GM12878 (cell line): ENCODE data around the gene SCT. TPM values are rescaled to one million over a fixed set of nuclear protein-coding genes. Genes with fewer than 3 reads are reported as not detected.

Experiments
- ATAC-seq: fragments of 200-7000 bp; cut with Tn5 transposase; 3 replicates; pipeline ENCODE4 v1.9.1; 2020; ENCODE audit warnings: mild to moderate bottlenecking, moderate library complexity
- BruUV-seq: library from RNA; stranded (reverse); fragments of 400-500 nt; replicated peaks from 2 replicates; lab custom pipeline; 2021; lab: Mats Ljungman, UMichigan
- CTCF ChIA-PET: fragments of 300-600 bp; sonication (Branson Sonifier 250); formaldehyde crosslinking; extraction: SDS; loops from one replicate; lab custom pipeline; 2021; ENCODE audit warnings: inconsistent platforms; lab: Yijun Ruan, JAX
- POLR2A ChIA-PET: fragments of 350-600 bp; formaldehyde crosslinking; extraction: SDS; loops from one replicate; lab custom pipeline; 2021; ENCODE audit warnings: inconsistent platforms; lab: Charles Lee
- RAD21 ChIA-PET: fragments of 300-600 bp; sonication (Branson Sonifier 250); formaldehyde crosslinking; loops from one replicate; lab custom pipeline; 2023; ENCODE audit warnings: antibody characterized with exemption; ENCODE audit not compliant: unreplicated experiment; lab: Charles Lee
- SMC1A ChIA-PET: fragments of 300-600 bp; sonication (Branson Sonifier 250); formaldehyde crosslinking; loops from one replicate; lab custom pipeline; 2023; ENCODE audit not compliant: unreplicated experiment, uncharacterized antibody; lab: Charles Lee
- DNase-seq: peaks from one replicate; pipeline ENCODE4 v3.0.0-alpha.2; 2011; ENCODE audit warnings: low read depth, low spot score
- FAIRE-seq: peaks from 3 replicates; lab custom pipeline; 2011; peaks lifted over from hg19 to GRCh38; lab: Jason Lieb, UNC
- H2AFZ ChIP-seq: 2 replicates; pipeline ENCODE4 v1.6.0; 2011; ENCODE audit warnings: low read depth, low read length, control low read depth; ENCODE audit not compliant: control insufficient read depth
- H3K27ac ChIP-seq: 2 replicates; pipeline ENCODE4 v1.5.1; 2011; ENCODE audit warnings: control low read depth; ENCODE audit not compliant: control insufficient read depth, insufficient read depth
- H3K27me3 ChIP-seq, 2 experiments: replicated peaks in 1 of 2; 2 replicates each; pipeline versions ENCODE4 v1.6.0 to v1.6.1; 2011; ENCODE audit warnings: low read length in 1 of 2; ENCODE audit not compliant: control insufficient read depth in 2 of 2, insufficient read depth in 2 of 2
- H3K36me3 ChIP-seq, 2 experiments: 2 replicates each; pipeline ENCODE4 v1.5.1; 2011; ENCODE audit warnings: low read length in 1 of 2; ENCODE audit not compliant: control insufficient read depth in 2 of 2, insufficient read depth in 2 of 2
- H3K4me1 ChIP-seq: 2 replicates; pipeline ENCODE4 v1.6.1; 2011; ENCODE audit warnings: mild to moderate bottlenecking, low read length, moderate library complexity, mixed read lengths; ENCODE audit not compliant: control insufficient read depth, insufficient read depth
- H3K4me2 ChIP-seq: 2 replicates; pipeline ENCODE4 v1.6.0; 2011; ENCODE audit warnings: control low read depth; ENCODE audit not compliant: control insufficient read depth, insufficient read depth
- H3K4me3 ChIP-seq: fragments of 200-600 bp; sonication (generic); 2 replicates; pipeline ENCODE4 v1.5.1; 2016
- H3K79me2 ChIP-seq: 2 replicates; pipeline ENCODE4 v1.6.0; 2011; ENCODE audit warnings: low read length; ENCODE audit not compliant: control insufficient read depth, insufficient read depth
- H3K9ac ChIP-seq: 2 replicates; pipeline ENCODE4 v1.8.0; 2011; ENCODE audit warnings: low read length, control low read depth, mixed read lengths; ENCODE audit not compliant: control insufficient read depth, insufficient read depth
- H3K9me3 ChIP-seq: replicated peaks from 3 replicates; pipeline ENCODE4 v1.5.1; 2011; ENCODE audit warnings: mild to moderate bottlenecking, low read length; ENCODE audit not compliant: control insufficient read depth, insufficient read depth
- H4K20me1 ChIP-seq: 2 replicates; pipeline ENCODE4 v1.6.0; 2011; ENCODE audit not compliant: control insufficient read depth, insufficient read depth
- ATF2 ChIP-seq: IDR thresholded peaks from 2 replicates; pipeline ENCODE4 v1.6.1; 2012; ENCODE audit warnings: low read length, inconsistent platforms
- BCL11A ChIP-seq: IDR thresholded peaks from 2 replicates; pipeline ENCODE4 v1.6.1; 2011; ENCODE audit warnings: low read depth, low read length
- CBFB ChIP-seq: IDR thresholded peaks from 2 replicates; pipeline ENCODE4 v1.6.1; 2016; ENCODE audit warnings: antibody characterized with exemption, low read depth
- ESRRA ChIP-seq: IDR thresholded peaks from 2 replicates; pipeline ENCODE4 v1.6.1; 2012; ENCODE audit warnings: mild to moderate bottlenecking, low read length, improper control_type of control experiment
- HSF1 ChIP-seq: fragments of 150-350 bp; IDR thresholded peaks from 2 replicates; pipeline ENCODE4 v1.6.1; 2014; ENCODE audit warnings: mild to moderate bottlenecking, low read depth, low read length
- KDM1A ChIP-seq: fragments of 200-600 bp; sonication (generic); IDR thresholded peaks from 2 replicates; pipeline ENCODE4 v1.6.1; 2016; ENCODE audit warnings: borderline replicate concordance
- MAX ChIP-seq: IDR thresholded peaks from 2 replicates; pipeline ENCODE4 v1.6.1; 2012; ENCODE audit warnings: low read depth, low read length, improper control_type of control experiment
- MXI1 ChIP-seq: fragments of 150-350 bp; IDR thresholded peaks from 2 replicates; pipeline ENCODE4 v1.6.1; 2011; ENCODE audit warnings: low read depth, mild to moderate bottlenecking, inconsistent platforms, low read length, improper control_type of control experiment
- NKRF ChIP-seq: fragments of 450-650 bp; conservative IDR thresholded peaks from 2 replicates; pipeline ENCODE4 v1.6.1; 2017; ENCODE audit warnings: mild to moderate bottlenecking, moderate library complexity
- NR2C1 ChIP-seq: fragments of 450-650 bp; IDR thresholded peaks from 2 replicates; pipeline ENCODE4 v1.6.1; 2017; ENCODE audit warnings: antibody characterized with exemption, mild to moderate bottlenecking, moderate library complexity
- NR2C2 ChIP-seq: IDR thresholded peaks from 2 replicates; pipeline ENCODE4 v1.6.1; 2011; ENCODE audit warnings: borderline replicate concordance, low read depth; ENCODE audit not compliant: control insufficient read depth, insufficient read length
- PML ChIP-seq: IDR thresholded peaks from 2 replicates; pipeline ENCODE4 v1.6.1; 2012; ENCODE audit warnings: low read length, inconsistent platforms
- RELB ChIP-seq: fragments of 450-650 bp; IDR thresholded peaks from 2 replicates; pipeline ENCODE4 v1.6.1; 2017; ENCODE audit warnings: low read depth, mild to moderate bottlenecking, moderate library complexity
- SREBF1 ChIP-seq: IDR thresholded peaks from 2 replicates; pipeline ENCODE4 v1.6.1; 2012; ENCODE audit warnings: mild to moderate bottlenecking, low read length
- SUPT20H ChIP-seq: IDR thresholded peaks from 2 replicates; pipeline ENCODE4 v1.6.1; 2011; ENCODE audit warnings: low read depth, mild to moderate bottlenecking, low read length, moderate library complexity, borderline replicate concordance; ENCODE audit not compliant: control insufficient read depth
- ZSCAN29 ChIP-seq: fragments of 450-650 bp; IDR thresholded peaks from 2 replicates; pipeline ENCODE4 v1.6.1; 2017; ENCODE audit warnings: mild to moderate bottlenecking, moderate library complexity
- WGBS: methylation state at CpG from one replicate; pipeline ENCODE4 v1.1.6; 2016; ENCODE audit warnings: low lambda C conversion rate; ENCODE audit not compliant: insufficient replicate concordance, insufficient coverage; ENCODE audit errors: missing lambda C conversion rate; 5-methylcytosine and 5-hydroxymethylcytosine counted together
- in situ Hi-C: fragments of 300-500 bp; cut with MboI; formaldehyde crosslinking; loops from 9 replicates; pipeline ENCODE4 v1.14.3; 2018; ENCODE audit warnings: mixed read lengths
- intact Hi-C: fragments of 100-400 bp; cut with micrococcal nuclease; formaldehyde crosslinking; loops from one replicate; pipeline ENCODE4 v1.14.2; 2022; ENCODE audit not compliant: unreplicated experiment
- polyA plus RNA-seq, 11 experiments: library from polyadenylated mRNA; depleted of rRNA in 4 of 11; unstranded in 6 of 11; stranded (reverse) in 5 of 11; fragments of >200 nt; fragmentation: Nextera tagmentation in 4 of 11; fragmentation: Illumina TruSeq in 1 of 11; extraction: Ambion mirVana in 4 of 11; extraction: Trizol in 1 of 11; gene quantifications; 1 replicate in 1 of 11; 2 replicates in 10 of 11; pipeline versions ENCODE4 v1.2.1 to v1.2.3, GENCODE V29; 2011 to 2016; ENCODE audit warnings: inconsistent platforms in 2 of 11, missing spikeins in 2 of 11, low read depth in 1 of 11
- total RNA-seq, 4 experiments: library from RNA; depleted of rRNA in 3 of 4; stranded (reverse); fragments of >200 nt in 3 of 4; fragmentation: Illumina TruSeq in 1 of 4; extraction: Trizol in 1 of 4; gene quantifications; 2 replicates each; pipeline versions ENCODE4 v1.2.1 to v1.2.3, GENCODE V29; 2013 to 2021
- TF ChIP-seq, protein P1 (sequence below): IDR thresholded peaks from 2 replicates; pipeline ENCODE4 v1.6.1; 2012; ENCODE audit warnings: low read depth, low read length, improper control_type of control experiment

Gene SCT
- total and polyA plus RNA-seq, 10 of the 15 experiments (the other 5 are each of a cell fraction or from before 2014, with no cell fraction given): not detected

GRCh38 chr11:617199-617911, 9.6 kb downstream of the SCT start:
- FAIRE-seq: no peak
- ATAC-seq: no peak
- Histone ChIP-seq H3K27me3 (no peaks in the 10 kb centered on the region), H3K79me2 (peaks cover 26% of the 10 kb centered on the region), H3K36me3 (peaks cover 7 to 15% of the 10 kb centered on the region in 2 experiments; a peak in 3 of 4 replicates), H3K4me2 (no peak overlapping the region), H3K9ac (no peak overlapping the region), H3K27ac (no peak overlapping the region), H4K20me1 (peaks cover 8% of the 10 kb centered on the region), H3K4me3 (no peak overlapping the region), H2AFZ (no peak overlapping the region), H3K4me1 (peaks cover 14% of the 10 kb centered on the region), H3K9me3 (no peaks in the 10 kb centered on the region)
- POLR2A ChIA-PET: no interaction called here
- no peak for DNase-seq
- SMC1A ChIA-PET: no interaction called here
- 93% methylated on average over 31 of the region's 57 CpGs for WGBS
- no TSS peak for BruUV-seq
- intact Hi-C loops (loop anchor here (5.0 kb wide), 1 partner anchor 105 kb away; no protein-coding TSS in a partner anchor), in situ Hi-C loops (no loop called here)
- CTCF ChIA-PET: no interaction called here
- RAD21 ChIA-PET: no interaction called here
- TF ChIP-seq NR2C1: no peak
- no peak for TF ChIP-seq ATF2
- TF ChIP-seq, protein P1, sequence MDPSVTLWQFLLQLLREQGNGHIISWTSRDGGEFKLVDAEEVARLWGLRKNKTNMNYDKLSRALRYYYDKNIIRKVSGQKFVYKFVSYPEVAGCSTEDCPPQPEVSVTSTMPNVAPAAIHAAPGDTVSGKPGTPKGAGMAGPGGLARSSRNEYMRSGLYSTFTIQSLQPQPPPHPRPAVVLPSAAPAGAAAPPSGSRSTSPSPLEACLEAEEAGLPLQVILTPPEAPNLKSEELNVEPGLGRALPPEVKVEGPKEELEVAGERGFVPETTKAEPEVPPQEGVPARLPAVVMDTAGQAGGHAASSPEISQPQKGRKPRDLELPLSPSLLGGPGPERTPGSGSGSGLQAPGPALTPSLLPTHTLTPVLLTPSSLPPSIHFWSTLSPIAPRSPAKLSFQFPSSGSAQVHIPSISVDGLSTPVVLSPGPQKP: no peak
- no peak for TF ChIP-seq MAX
- no peak for TF ChIP-seq RELB
- TF ChIP-seq HSF1: no peak
- no peak for TF ChIP-seq BCL11A
- no peak for TF ChIP-seq NR2C2
- no peak for TF ChIP-seq CBFB
- no peak for TF ChIP-seq MXI1
- no peak for TF ChIP-seq SUPT20H
- no peak for TF ChIP-seq ZSCAN29
- TF ChIP-seq KDM1A: no peak
- no peak for TF ChIP-seq SREBF1
- no peak for TF ChIP-seq NKRF
- TF ChIP-seq ESRRA: no peak
- no peak for TF ChIP-seq PML
